ENCODE data around the gene YIPF1. TPM values are rescaled to one million over a fixed set of nuclear protein-coding genes. Genes with fewer than 3 reads are reported as not detected.

Gene YIPF1
- total RNA-seq: 10 to 100 TPM; 13.8 to 15.1 TPM
- long read RNA-seq, donor 1, partial matches to known transcripts: 1 of 9 reads
- long read RNA-seq, donor 1, other reads (novel, unspliced or antisense): 3 of 9 reads
- long read RNA-seq, donor 2, transcript YIPF1-203 (11 exons, 1,602 nt): major isoform, 21 of 70 reads
- long read RNA-seq, donor 2, partial matches to known transcripts: 3 of 70 reads
- long read RNA-seq, donor 2, other reads (novel, unspliced or antisense): 42 of 70 reads

DNA sequence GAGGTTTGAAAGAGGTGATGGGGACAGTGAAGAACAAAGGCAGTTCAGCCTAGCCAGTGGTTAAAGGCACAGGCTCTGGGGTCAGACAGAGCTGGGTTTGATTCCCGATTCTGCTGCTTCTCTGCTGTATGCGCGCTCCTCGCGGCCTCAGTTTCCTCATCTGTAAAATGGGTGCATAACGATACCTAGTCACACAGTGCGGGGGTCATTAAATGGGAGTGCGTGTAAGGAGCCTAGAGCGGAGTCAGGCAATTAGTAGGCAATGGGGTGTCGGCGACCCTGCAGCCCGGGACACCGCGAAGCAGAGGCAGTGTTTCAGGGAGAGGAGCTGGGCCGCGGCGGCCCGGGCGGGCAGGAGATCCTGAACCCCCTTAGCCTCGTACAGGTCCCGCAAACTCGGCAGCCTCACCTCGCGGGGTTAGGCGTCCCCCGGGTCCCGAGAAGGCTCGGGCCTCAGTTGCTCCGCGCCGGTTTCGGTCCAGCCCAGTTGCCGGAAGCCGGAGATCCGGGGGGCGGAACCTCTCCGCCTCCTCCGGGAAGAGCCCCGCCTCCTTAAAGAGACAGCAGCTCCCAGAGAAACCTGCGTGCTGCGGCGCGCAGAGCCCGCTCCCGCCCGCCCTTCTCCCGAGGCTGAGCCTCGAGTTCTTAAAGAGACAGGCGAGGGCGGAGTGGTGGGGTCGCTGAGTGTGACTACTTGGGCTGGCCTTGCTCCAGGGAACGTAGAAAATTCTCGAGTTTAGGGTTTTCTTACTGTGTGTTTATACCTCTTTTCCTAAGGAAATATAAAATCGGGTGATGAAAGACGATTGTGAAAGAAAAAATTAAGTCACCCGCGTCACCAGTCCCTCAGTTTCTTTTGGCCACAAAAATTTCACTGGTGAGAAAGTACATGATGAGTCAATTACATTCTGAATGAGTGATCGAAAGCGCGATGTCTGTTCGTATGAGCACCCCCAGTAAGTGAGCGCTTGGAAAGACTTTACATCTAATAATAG is at the start of gene YIPF1:
YIPF1 (minus strand) TSS at position 494 of the 995 bp plus-strand sequence. CDS start 860 bp downstream, outside the sequence.
- DNase-seq (ENCODE audit: low spot score): peak; percentile 97
- intact Hi-C loops (cut with DNase I): loop anchor here in 1 of 2 donors (5.0 kb wide), 1 partner anchor 58 kb away; the partner anchor contains the start of genes IFT25 and LRRC42

DNA sequence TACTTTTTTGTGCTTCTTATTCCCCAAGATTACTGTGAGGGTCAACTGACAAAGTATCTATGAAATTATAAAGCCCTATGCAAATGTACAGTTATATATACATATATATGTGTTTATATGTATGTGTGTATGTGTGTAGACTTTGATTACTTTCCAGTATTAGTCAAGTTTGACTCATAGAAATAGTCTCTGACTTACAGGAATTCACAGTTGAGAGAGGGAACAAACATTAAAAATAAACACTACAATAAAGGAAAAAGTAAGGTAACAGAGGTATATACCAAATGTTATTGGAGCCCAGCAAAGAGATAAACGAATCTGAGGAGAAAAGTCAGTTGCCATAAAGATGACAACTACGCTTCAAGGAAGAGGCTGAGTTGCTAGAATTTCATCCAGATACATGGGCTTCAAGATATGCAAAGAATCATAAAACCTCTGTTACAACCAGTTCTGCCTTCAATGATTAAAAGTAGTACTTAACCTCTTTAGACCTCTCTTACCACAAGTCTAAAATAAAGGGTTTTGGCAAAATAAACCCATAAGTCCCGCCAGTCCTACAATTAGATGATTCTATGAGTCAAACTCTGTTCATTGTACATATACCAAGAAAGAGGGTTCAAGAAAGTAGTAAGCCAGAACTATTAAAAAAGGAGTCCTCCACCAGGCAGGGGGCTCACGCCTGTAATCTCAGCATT is 48.7 kb upstream of the YIPF1 start:
- DNase-seq (ENCODE audit: low spot score): no peak

DNA sequence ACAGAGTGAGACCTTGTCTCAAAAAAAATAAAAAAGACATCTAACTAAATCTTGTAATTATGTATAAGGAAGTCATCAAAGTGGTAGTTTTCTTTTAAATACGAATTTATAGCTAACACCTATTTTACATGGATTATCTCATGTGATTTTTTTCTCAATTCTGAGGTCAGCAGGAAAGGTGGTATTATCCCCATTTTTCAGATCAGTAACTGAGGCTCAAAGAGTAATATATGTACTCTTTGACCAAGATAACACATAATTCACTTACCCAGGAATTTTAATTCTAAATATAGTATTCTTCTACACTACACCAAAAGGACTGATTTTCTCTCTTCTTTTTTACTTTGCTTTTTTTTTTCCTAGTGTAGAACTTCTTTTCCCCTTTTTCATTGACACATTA is 46.8 kb upstream of the YIPF1 start:
- intact Hi-C loops (cut with DNase I): no loop called here
- no peak for DNase-seq (ENCODE audit: low spot score)

More for the DNA sequence above, 48.7 kb upstream of the YIPF1 start:
- intact Hi-C loops (cut with DNase I): no loop called here

DNA sequence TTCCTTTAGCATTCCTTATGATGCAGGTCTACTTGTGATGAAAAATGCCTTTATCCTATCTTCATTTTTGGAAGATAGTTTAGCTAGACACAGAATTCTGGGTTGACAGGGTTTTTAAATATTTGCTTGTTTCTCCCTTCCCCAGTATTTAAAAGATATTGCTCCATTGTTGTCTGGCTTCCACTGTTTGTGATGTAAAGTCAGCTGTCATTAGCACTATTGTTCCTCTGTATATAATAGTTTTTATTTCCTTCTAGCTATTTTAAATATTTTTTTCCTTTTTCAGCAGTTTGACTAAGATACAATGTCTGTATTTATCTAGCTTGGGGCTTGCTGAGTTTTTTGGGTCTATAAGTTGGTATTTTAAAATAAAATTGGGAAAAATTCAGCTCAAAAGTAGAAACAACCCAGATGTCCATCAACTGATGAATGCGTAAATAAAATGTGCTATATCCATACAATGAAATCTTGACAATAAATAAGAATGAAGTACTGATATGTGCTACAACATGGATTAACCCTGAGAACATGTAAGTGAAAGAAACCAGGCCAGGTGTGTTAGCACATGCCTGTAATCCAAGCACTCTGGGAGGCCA is 44.7 kb upstream of the YIPF1 start:
- no peak for DNase-seq (ENCODE audit: low spot score)
- intact Hi-C loops (cut with DNase I): no loop called here

DNA sequence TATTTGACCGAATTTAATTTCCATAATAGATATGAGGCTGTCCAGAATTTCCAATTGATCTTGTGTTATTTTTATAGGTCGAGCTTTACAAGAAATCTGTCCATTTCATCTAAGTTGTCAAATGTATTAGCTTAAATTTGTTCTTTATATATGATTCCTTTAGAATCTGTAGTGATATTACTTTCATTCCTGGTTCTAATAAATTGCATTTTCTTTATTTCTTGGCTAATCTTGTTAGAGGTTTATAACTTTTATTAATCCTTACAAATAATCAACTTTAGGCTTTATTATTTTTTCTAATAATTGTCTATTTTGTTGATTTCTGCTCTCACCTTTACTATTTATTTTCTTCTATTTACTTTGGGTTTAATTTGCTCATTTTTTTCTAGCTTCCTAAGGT is 41.9 kb upstream of the YIPF1 start:
- no peak for DNase-seq (ENCODE audit: low spot score)
- intact Hi-C loops (cut with DNase I): no loop called here

DNA sequence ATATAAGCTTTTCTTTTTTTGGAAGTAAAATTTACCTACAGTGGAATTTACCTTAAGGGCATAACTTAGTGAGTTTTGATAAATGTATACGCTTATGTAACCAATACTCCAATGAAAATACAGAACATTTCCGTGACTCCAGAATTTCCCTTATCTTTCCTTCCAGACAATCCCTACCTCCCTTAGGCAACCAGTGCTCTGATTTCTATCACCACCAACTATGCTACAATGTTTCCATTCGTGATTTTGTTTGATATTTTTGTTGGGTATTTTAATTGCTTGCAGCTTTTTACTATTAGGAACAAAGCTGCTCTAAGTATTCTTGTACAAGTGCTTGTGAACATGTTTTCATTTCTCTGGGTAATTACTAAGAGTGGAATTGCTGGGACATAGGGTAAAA is 41.3 kb upstream of the YIPF1 start:
- intact Hi-C loops (cut with DNase I): no loop called here
- DNase-seq (ENCODE audit: low spot score): no peak

DNA sequence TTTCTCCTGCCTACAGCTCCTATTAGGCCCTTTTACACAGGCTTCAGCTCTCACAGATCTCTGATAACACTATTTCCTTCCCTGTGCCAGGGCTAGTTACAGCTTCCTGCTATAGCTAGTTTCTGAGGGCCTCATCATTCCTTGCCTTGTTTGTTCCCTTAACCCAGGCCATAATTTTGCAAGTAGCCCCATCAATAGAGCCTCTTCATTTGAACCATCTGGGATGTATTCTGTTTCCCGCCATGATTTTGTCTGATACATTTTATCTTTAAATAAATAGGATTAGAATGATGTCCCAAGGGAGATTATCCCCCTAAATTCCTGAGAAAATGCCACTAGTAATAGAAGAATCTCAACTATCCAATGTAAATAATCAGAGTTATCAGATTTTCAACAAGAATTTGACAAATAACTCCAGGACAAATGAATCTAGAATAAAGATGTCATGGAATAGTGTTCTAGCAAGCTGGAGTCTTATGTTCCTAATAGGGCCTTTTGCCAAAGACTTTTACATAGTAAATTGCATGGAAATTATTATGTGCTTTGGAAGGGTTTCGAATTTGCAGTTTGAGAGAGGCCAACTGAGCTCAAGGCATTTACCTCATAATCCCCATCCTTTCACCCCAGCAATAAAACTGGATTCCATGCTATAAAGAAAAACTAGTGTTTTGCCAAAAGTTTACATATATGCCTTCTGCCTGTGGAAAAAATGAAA is 39.8 kb upstream of the YIPF1 start:
- no peak for DNase-seq (ENCODE audit: low spot score)
- intact Hi-C loops (cut with DNase I): no loop called here

DNA sequence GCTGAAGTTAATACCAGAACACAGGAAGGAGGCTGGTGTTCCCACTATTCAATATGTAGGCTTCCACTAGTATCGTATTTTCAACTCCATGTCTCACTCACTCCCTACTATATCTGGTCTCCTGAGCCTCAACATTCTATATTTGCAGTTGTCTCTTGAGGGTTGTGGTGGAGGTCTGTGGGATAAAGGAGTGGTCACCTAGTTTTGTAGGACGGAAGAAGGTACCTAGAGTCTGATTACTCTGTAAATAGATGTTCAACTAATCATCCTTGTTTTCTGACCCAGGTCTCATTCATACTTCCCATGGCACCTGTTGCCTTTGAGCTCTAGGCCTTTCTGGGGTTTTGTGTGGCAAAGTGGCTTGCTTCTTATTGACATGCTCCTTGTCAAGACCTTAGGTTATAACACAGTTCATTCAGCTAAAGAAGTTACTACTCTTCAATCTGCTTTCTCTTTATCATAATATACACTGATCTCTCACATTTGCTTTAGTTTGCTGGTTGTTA is 37.8 kb upstream of the YIPF1 start:
- intact Hi-C loops (cut with DNase I): no loop called here

DNA sequence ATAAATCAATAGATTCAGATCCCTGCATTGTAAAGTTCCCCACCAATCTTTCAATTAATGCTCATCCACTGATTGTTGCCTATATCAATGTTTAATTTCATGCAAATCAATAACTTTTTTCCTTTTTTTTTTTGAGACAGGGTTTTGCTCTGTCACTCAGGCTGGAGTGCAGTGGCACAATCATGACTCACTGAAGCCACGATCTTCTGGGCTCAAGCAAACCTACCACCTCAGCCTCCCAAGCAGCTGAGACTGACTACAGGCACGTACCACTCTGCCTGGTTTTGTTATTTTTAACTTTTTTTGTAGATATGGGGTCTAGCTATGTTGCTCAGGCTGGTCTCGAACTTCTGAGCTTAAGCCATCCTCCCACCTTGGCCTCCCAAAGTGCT is 30.1 kb upstream of the YIPF1 start:
- DNase-seq (ENCODE audit: low spot score): no peak
- intact Hi-C loops (cut with DNase I): no loop called here

More for the DNA sequence above, 37.8 kb upstream of the YIPF1 start:
- DNase-seq (ENCODE audit: low spot score): no peak

DNA sequence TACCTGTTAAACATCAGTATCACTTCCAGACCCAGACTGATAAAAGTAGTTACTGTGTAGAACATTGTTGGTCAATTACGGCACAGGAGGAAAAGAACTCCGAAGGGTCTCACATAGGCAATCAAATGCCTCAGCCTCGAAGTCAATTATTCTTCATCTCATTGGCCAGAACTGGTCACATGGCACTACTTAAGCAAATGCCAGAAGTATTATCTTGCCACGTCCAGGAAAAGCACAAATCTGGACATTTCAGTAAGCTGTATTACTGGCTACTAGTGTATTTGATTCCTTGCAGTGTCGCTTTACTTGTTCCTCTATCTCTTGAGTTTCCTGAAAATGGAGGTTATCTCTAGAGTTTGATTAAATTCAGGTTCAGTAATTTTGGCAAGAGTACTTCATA is 28.7 kb upstream of the YIPF1 start:
- intact Hi-C loops (cut with DNase I): no loop called here
- no peak for DNase-seq (ENCODE audit: low spot score)

DNA sequence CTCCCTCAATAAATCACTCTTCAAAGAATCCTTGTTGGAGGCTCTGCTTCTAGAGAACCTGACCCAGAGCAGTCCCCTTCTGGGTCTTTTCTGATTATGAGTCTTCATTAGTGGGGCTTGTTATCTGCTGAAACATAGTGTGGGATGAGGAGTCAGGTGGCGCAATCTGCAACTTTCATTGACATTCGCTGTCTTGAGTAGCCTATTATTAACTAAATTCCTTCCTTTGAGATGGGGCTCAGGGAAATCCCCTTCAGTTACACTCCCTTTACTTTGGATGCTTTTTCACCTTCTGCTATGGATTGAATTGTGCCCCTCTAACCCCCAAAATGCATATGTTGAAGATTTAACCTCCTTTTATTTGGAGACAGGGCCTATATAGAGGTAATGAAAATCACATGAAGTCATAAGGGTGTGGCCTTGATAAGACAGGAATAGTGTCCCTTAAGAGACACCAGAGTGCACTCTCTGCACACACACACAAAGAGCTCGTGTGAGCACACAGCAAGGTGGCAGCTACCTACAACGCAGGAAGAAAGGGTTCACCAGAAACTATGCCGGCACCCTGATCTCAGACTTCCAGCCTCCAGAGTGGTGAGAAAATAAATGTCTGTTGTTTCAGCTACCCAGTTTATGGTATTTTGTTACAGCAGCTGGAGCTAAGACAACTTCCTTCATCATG is 23.9 kb upstream of the YIPF1 start:
- no peak for DNase-seq (ENCODE audit: low spot score)
- intact Hi-C loops (cut with DNase I): no loop called here

DNA sequence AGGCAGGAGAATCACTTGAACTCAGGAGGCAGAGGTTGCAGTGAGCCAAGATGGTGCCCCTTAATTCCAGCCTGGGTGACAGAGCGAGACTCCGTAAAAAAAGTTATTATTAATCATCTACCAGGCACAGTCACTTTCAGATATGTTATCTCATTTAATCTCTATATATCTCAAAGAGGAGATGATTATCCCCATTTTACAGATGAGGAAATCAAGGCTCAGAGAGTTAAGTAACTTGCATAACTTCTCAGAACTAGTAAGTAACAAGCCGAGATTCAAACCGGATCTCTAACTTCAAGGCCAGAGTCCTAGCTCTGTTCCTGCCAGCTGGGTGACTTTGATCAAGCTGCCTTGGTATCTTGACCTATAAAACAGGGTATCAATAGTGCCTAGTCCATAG is 21.8 kb upstream of the YIPF1 start:
- no peak for DNase-seq (ENCODE audit: low spot score)
- intact Hi-C loops (cut with DNase I): no loop called here

DNA sequence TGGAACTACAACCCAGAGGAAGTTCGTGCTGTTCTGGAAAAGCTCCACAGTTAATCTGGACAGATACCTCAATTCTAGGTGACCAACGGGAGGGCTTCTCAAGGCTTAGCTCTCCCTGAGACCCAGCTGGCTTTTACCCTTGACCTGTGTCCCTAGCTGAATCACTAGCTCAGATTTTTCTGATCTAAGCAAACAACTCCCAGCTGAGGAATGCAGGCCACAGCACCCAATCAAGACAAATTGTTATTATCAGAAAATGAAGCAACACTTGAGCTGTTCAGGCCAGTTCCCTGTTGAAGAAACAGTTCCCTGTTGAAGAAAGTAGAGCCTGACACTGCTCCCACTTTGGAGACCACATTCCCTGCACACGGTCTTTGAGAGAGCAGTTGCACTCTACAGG is 20.3 kb upstream of the YIPF1 start:
- intact Hi-C loops (cut with DNase I): no loop called here
- DNase-seq (ENCODE audit: low spot score): peak; percentile 24

DNA sequence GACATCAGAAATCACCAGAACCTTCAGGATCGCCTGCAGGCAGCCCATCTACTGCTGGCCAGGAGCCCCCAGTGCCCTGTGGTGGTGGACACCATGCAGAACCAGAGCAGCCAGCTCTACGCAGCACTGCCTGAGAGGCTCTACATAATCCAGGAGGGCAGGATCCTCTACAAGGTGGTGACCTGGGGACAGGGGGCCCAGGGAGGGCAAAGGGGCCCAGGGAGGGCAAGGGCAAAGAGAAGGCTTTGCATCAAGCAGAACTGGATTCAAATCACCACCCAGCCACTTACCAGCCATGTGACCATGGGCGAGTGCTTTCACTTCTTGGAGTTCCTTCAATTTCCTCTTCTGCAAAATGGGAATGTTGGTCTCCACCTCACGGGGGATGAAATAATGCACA is 16.5 kb upstream of the YIPF1 start:
- DNase-seq (ENCODE audit: low spot score): no peak
- intact Hi-C loops (cut with DNase I): no loop called here

DNA sequence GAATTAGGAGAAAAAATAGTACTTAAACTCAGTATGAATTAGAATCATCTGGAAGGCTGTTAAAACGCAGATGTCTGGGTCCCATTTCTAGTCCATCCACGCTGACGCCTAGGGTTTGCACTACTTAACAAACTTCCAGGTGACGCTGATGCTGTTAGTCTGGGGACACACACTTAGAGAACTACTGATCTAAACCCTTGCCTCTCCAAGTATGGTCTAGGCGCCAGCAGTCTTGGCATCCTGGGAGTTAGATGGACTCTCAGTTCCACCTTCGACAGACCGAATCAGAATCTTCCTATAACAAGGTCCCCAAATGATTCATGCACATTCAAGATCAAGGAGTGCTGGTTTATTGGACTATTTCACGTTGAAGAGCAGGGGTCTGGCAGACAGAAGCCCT is 15.9 kb upstream of the YIPF1 start:
- DNase-seq (ENCODE audit: low spot score): no peak
- intact Hi-C loops (cut with DNase I): no loop called here

DNA sequence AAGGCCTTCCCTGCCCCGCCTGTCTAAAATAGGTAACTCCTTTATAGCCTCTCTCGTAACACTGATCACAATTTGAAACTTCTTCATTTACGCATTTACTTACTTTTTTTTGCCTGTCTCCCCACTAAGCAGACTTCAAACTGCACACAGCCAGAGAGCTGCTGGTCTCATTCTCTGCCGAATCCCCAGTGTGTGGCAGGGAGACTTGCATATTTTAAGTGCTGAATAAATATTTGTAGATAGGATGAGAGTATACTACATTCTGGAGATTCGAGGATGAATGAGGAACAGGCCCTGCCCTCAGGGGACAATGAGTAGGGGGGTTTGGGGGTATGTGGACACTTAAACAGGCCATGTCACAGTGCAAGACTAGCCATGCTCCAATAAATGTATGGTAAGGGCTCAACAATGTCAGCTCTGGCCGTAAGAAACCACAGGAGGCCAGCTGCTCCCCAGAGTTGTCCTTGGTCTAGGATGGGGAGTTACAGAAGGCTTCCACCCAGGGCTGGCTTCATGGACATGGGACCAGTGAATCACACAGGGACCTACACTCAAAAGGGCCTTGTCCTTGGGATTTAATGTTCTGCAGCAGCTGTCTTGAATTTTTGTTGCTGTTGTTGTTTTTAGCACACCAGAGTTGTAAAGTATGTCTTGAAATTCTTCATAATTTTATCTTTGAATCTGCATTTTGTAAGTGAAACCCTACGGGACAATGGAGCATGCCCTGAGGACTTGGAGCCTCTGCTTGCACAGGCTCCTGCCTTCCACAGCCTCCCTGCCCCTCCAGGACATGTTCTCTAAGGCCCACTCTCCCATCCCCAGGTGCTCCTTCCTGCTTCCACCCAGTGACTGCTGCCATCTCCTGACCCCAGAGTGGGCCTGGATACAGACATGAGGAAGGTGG is 12.9 kb upstream of the YIPF1 start:
- DNase-seq (ENCODE audit: low spot score): no peak
- intact Hi-C loops (cut with DNase I): no loop called here

DNA sequence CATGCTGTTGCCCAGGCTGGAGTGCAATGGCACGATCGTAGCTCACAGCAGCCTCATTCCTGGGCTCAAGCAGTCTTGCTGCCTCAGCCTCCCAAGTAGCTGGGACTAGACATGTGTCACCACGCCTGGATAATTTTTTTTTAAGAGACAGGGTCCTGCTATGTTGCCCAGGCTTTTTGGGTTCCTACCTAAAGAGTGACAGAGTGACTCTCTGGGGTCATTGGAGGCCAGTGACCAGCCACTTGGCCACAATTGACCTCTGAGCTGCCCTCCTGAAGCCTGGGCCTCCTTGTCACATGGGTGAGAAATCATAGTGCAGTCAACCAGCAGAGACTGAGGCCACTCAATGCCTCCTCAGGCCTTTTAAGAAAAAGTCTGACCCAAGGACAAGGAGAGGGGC is 10.1 kb upstream of the YIPF1 start:
- DNase-seq (ENCODE audit: low spot score): no peak
- intact Hi-C loops (cut with DNase I): no loop called here

Data from posterior vena cava (tissue), 2 donors.